ENCODE results near the gene RASSF5.
"Not testable (repeated sequence)": the region's sequence is repeated elsewhere in the genome, so short reads cannot be mapped to it uniquely, and the experiment has no call there.

The RASSF5 gene

GRCh38 chr1:206575165-206575893 lies 68.0 kb downstream of the RASSF5 start:
- no peak for DNase-seq

GRCh38 chr1:206575894-206576737 lies 68.8 kb downstream of the RASSF5 start:
- no peak for DNase-seq

GRCh38 chr1:206577626-206578025 lies 70.3 kb downstream of the RASSF5 start:
- DNase-seq, result no peak

GRCh38 chr1:206578068-206578977 lies 71.0 kb downstream of the RASSF5 start:
- no peak for DNase-seq

GRCh38 chr1:206578978-206579374 lies 71.6 kb downstream of the RASSF5 start:
- no peak for DNase-seq

GRCh38 chr1:206579747-206580437 lies 72.6 kb downstream of the RASSF5 start:
- no peak for DNase-seq

- no peak for DNase-seq
These were observed 73.2 kb downstream of the RASSF5 start for GRCh38 chr1:206580438-206581113.

- DNase-seq, result not testable (repeated sequence)
These were observed 73.8 kb downstream of the RASSF5 start for GRCh38 chr1:206581114-206581497.

GRCh38 chr1:206581571-206581981 lies 74.2 kb downstream of the RASSF5 start:
- DNase-seq, result no peak

GRCh38 chr1:206582537-206582936 lies 75.2 kb downstream of the RASSF5 start:
- DNase-seq, result no peak

- DNase-seq, result no peak
These were observed 75.8 kb downstream of the RASSF5 start for GRCh38 chr1:206582971-206583706.

GRCh38 chr1:206583707-206584648 lies 76.6 kb downstream of the RASSF5 start:
- DNase-seq, result peak; percentile 87

- no peak for DNase-seq
These were observed 77.4 kb downstream of the RASSF5 start for GRCh38 chr1:206584683-206585082.

GRCh38 chr1:206586501-206587445 lies 79.4 kb downstream of the RASSF5 start:
- no peak for DNase-seq

GRCh38 chr1:206587904-206588303 lies 80.6 kb downstream of the RASSF5 start:
- DNase-seq, result no peak

GRCh38 chr1:206588492-206588891 lies 81.2 kb downstream of the RASSF5 start:
- no peak for DNase-seq

- no peak for DNase-seq
These were observed 81.9 kb downstream of the RASSF5 start for GRCh38 chr1:206589206-206589605.

- no peak for DNase-seq
These were observed 82.9 kb downstream of the RASSF5 start for GRCh38 chr1:206590025-206590758.
